Midbrain (tissue), 1 donor: Measurements from ENCODE around the gene SLC18A3.

ENCODE experiments used
- DNase-seq: peaks from one replicate; lab custom pipeline; 2025; lab: John Stamatoyannopoulos, UW

SLC18A3 gene

GRCh38 chr10:49611816-49612512, 1.9 kb downstream of the SLC18A3 start:
- DNase-seq, result no peak

GRCh38 chr10:49612513-49613164, 2.5 kb downstream of the SLC18A3 start:
- DNase-seq, result no peak

- DNase-seq, result no peak
These were observed 3.2 kb downstream of the SLC18A3 start for GRCh38 chr10:49613165-49613881.

GRCh38 chr10:49613882-49614241, 3.8 kb downstream of the SLC18A3 start, which contains the start of gene CHAT:
Gene CHAT (plus strand): TSS chr10:49614037. CDS start chr10:49614190, 153 bp downstream.
- no peak for DNase-seq

- no peak for DNase-seq
These were observed 4.4 kb downstream of the SLC18A3 start for GRCh38 chr10:49614242-49615198.

- DNase-seq, result no peak
These were observed 5.1 kb downstream of the SLC18A3 start for GRCh38 chr10:49615213-49615612.

GRCh38 chr10:49615721-49616120, 5.6 kb downstream of the SLC18A3 start:
- DNase-seq, result no peak

- no peak for DNase-seq
These were observed 6.5 kb downstream of the SLC18A3 start for GRCh38 chr10:49616421-49617101.

GRCh38 chr10:49617121-49618020, 7.3 kb downstream of the SLC18A3 start:
- DNase-seq, result no peak

- DNase-seq, result no peak
These were observed 8.7 kb downstream of the SLC18A3 start for GRCh38 chr10:49618821-49619220.

- DNase-seq, result no peak
These were observed 9.5 kb downstream of the SLC18A3 start for GRCh38 chr10:49619613-49620012.

- no peak for DNase-seq
These were observed 10.2 kb downstream of the SLC18A3 start for GRCh38 chr10:49620286-49620810.

- DNase-seq, result no peak
These were observed 10.8 kb downstream of the SLC18A3 start for GRCh38 chr10:49620841-49621378.

- no peak for DNase-seq
These were observed 11.5 kb downstream of the SLC18A3 start for GRCh38 chr10:49621561-49621960.

GRCh38 chr10:49622426-49623425, 12.6 kb downstream of the SLC18A3 start:
- DNase-seq, result no peak

- no peak for DNase-seq
These were observed 14.5 kb downstream of the SLC18A3 start for GRCh38 chr10:49624629-49625028.

GRCh38 chr10:49625411-49625810, 15.3 kb downstream of the SLC18A3 start:
- DNase-seq, result no peak

- DNase-seq, result no peak
These were observed 16.9 kb downstream of the SLC18A3 start for GRCh38 chr10:49627038-49627437.
